NT2/D1 (cell line): Measurements from ENCODE around the gene TMEM203.
A peak's percentile ranks its signal among the peaks of the same experiment; 100 is the strongest.

Experiments used
- DNase-seq: peaks from one replicate; pipeline ENCODE4 v3.0.0-alpha.2; 2011; ENCODE audit warnings: low read depth, low spot score
- H3K27me3 ChIP-seq: 2 replicates; pipeline ENCODE4 v1.6.0; 2011; ENCODE audit warnings: mild to moderate bottlenecking; ENCODE audit not compliant: insufficient read length, insufficient read depth
- H3K36me3 ChIP-seq: 2 replicates; pipeline ENCODE4 v1.6.1; 2011; ENCODE audit warnings: mild to moderate bottlenecking, low read length, mixed read lengths; ENCODE audit not compliant: insufficient read depth, insufficient read length
- H3K4me1 ChIP-seq: 2 replicates; pipeline ENCODE4 v1.5.1; 2011; ENCODE audit not compliant: insufficient read depth, insufficient read length
- H3K4me3 ChIP-seq: 2 replicates; pipeline ENCODE4 v1.5.1; 2011; ENCODE audit warnings: low read depth; ENCODE audit not compliant: insufficient read length
- H3K9ac ChIP-seq: 2 replicates; pipeline ENCODE4 v1.6.0; 2011; ENCODE audit warnings: low read depth; ENCODE audit not compliant: insufficient read length
- H3K9me3 ChIP-seq: 2 replicates; pipeline ENCODE4 v1.5.1; 2011; ENCODE audit warnings: mild to moderate bottlenecking, low read length; ENCODE audit not compliant: insufficient read depth
- SUZ12 ChIP-seq: IDR thresholded peaks from 2 replicates; pipeline ENCODE4 v1.6.1; 2011; ENCODE audit not compliant: insufficient read length, insufficient read depth; ENCODE audit errors: extremely low read depth
- YY1 ChIP-seq: IDR thresholded peaks from 2 replicates; pipeline ENCODE4 v1.6.1; 2011; ENCODE audit not compliant: insufficient read length, insufficient read depth
- ZNF274 ChIP-seq: IDR thresholded peaks from 2 replicates; pipeline ENCODE4 v1.6.1; 2011; ENCODE audit warnings: mild to moderate bottlenecking, low read depth, low read length

The TMEM203 gene

GRCh38 chr9:137205126-137206069 lies at the start of gene TMEM203, which contains the start of gene NDOR1:
Gene TMEM203, minus strand, starts transcription at chr9:137205648. Its CDS starts 234 bp downstream, at chr9:137205414.
Gene NDOR1, plus strand, starts transcription at chr9:137205700. Its CDS starts 78 bp downstream, at chr9:137205778.
- peak; percentile 82 for DNase-seq
- Histone ChIP-seq H3K36me3 (peaks cover 51% of the 10 kb centered on the region), H3K9me3 (no peaks in the 10 kb centered on the region), H3K4me3 (peak within 1 kb of the TSS; percentile 99), H3K27me3 (no peaks in the 10 kb centered on the region), H3K9ac (peak within 1 kb of the TSS; percentile 97), H3K4me1 (peaks cover 17% of the 10 kb centered on the region)
- TF ChIP-seq YY1, result peak; percentile 75
- no peak for TF ChIP-seq ZNF274

- Histone ChIP-seq H3K36me3 (peaks cover 34% of the 10 kb centered on the region), H3K9me3 (no peaks in the 10 kb centered on the region), H3K4me1 (peaks cover 31% of the 10 kb centered on the region), H3K9ac (peak within 1 kb of the TSS; percentile 99), H3K4me3 (peak within 1 kb of the TSS; percentile 98), H3K27me3 (no peaks in the 10 kb centered on the region)
- TF ChIP-seq ZNF274 (no peak), SUZ12 (no peak), YY1 (no peak)
- peak; percentile 67 for DNase-seq
Observed at GRCh38 chr9:137254624-137255447, 49.4 kb upstream of the TMEM203 start, which contains the start of gene NELFB. Gene NELFB, plus strand, starts transcription at chr9:137255327.

- DNase-seq, result no peak
- Histone ChIP-seq H3K36me3 (peaks cover 29% of the 10 kb centered on the region), H3K27me3 (no peaks in the 10 kb centered on the region), H3K4me3 (peak overlapping the region; percentile 98), H3K4me1 (peaks cover 31% of the 10 kb centered on the region), H3K9ac (peak overlapping the region; percentile 99), H3K9me3 (no peaks in the 10 kb centered on the region)
- TF ChIP-seq YY1 (no peak), ZNF274 (no peak), SUZ12 (no peak)
Observed at GRCh38 chr9:137253717-137254623, 48.5 kb upstream of the TMEM203 start.

- H3K36me3 ChIP-seq, result peaks cover 18% of the 10 kb centered on the region
- DNase-seq, result no peak
- peak overlapping the region; percentile 57 for H3K9ac ChIP-seq
- H3K4me3 ChIP-seq, result no peak overlapping the region
- H3K27me3 ChIP-seq, result no peaks in the 10 kb centered on the region
- no peaks in the 10 kb centered on the region for H3K9me3 ChIP-seq
- peaks cover 32% of the 10 kb centered on the region for H3K4me1 ChIP-seq
- TF ChIP-seq SUZ12, result no peak
- no peak for TF ChIP-seq YY1
- no peak for TF ChIP-seq ZNF274
Observed at GRCh38 chr9:137252555-137253506, 47.4 kb upstream of the TMEM203 start.

GRCh38 chr9:137251490-137252268 lies 46.2 kb upstream of the TMEM203 start:
- no peak for DNase-seq
- Histone ChIP-seq H3K27me3 (no peaks in the 10 kb centered on the region), H3K9me3 (no peaks in the 10 kb centered on the region), H3K4me3 (no peak overlapping the region), H3K9ac (peak overlapping the region; percentile 57), H3K36me3 (peaks cover 9% of the 10 kb centered on the region), H3K4me1 (peaks cover 42% of the 10 kb centered on the region)
- no peak for TF ChIP-seq YY1
- no peak for TF ChIP-seq ZNF274
- TF ChIP-seq SUZ12, result no peak
